Ishikawa (cell line): ENCODE results near the gene TPO.

ENCODE experiments used
- EP300 ChIP-seq: IDR thresholded peaks from 2 replicates; pipeline ENCODE4 v1.6.1; 2012; ENCODE audit warnings: borderline replicate concordance
- MAX ChIP-seq: IDR thresholded peaks from 2 replicates; pipeline ENCODE4 v1.6.1; 2012
- RAD21 ChIP-seq: IDR thresholded peaks from 2 replicates; pipeline ENCODE4 v1.6.1; 2012; ENCODE audit warnings: low read depth
- TAF1 ChIP-seq: IDR thresholded peaks from 2 replicates; pipeline ENCODE4 v1.6.1; 2012; ENCODE audit warnings: low read depth, mild to moderate bottlenecking
- YY1 ChIP-seq: IDR thresholded peaks from 2 replicates; pipeline ENCODE4 v1.6.1; 2012; ENCODE audit warnings: low read depth
- TF ChIP-seq, protein P1 (sequence below): IDR thresholded peaks from 2 replicates; pipeline ENCODE4 v1.6.1; 2012; ENCODE audit warnings: low read depth, mild to moderate bottlenecking

DNA sequence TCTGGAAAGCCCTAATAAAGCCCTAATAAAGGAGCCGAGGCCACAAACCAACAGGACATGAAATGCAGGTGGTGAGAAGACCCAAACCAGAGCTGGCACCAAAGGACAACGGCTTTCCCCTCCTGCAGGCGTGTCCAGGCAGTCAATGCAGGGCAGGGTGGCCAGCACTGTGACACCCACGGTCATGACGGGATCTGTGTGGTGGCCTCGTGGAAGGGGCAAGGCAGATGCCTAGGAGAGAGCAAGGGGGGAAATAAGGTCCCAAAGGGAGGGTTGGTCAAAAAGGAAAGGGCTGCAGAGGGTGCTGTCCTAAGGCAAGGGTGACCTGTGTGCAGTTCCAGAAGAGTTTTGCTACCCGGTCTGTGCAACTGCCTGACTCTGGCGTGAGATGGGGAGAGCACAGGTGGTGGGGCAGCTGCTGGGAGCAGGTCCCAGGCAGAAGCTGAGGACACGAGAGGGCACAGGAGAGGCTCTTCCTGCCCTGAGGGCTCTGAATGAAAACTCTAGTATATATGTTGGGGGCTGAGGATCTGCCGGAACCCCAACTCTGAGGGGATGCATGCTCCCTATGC, 156.7 kb downstream of the TPO start:
- TF ChIP-seq, protein P1, sequence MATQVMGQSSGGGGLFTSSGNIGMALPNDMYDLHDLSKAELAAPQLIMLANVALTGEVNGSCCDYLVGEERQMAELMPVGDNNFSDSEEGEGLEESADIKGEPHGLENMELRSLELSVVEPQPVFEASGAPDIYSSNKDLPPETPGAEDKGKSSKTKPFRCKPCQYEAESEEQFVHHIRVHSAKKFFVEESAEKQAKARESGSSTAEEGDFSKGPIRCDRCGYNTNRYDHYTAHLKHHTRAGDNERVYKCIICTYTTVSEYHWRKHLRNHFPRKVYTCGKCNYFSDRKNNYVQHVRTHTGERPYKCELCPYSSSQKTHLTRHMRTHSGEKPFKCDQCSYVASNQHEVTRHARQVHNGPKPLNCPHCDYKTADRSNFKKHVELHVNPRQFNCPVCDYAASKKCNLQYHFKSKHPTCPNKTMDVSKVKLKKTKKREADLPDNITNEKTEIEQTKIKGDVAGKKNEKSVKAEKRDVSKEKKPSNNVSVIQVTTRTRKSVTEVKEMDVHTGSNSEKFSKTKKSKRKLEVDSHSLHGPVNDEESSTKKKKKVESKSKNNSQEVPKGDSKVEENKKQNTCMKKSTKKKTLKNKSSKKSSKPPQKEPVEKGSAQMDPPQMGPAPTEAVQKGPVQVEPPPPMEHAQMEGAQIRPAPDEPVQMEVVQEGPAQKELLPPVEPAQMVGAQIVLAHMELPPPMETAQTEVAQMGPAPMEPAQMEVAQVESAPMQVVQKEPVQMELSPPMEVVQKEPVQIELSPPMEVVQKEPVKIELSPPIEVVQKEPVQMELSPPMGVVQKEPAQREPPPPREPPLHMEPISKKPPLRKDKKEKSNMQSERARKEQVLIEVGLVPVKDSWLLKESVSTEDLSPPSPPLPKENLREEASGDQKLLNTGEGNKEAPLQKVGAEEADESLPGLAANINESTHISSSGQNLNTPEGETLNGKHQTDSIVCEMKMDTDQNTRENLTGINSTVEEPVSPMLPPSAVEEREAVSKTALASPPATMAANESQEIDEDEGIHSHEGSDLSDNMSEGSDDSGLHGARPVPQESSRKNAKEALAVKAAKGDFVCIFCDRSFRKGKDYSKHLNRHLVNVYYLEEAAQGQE, result no peak
- no peak for TF ChIP-seq MAX
- no peak for TF ChIP-seq YY1
- TF ChIP-seq TAF1, result no peak
- TF ChIP-seq RAD21, result no peak
- TF ChIP-seq EP300, result no peak
